Inferior parietal cortex (tissue), 1 donor: ENCODE data around the gene GPC5.
"Not testable (repeated sequence)": the region's sequence is repeated elsewhere in the genome, so short reads cannot be mapped to it uniquely, and the experiment has no call there.

Source experiments
- DNase-seq: peaks from one replicate; pipeline ENCODE4 v3.0.0-alpha.2; 2016; ENCODE audit errors: extremely low spot score

Gene GPC5

DNA sequence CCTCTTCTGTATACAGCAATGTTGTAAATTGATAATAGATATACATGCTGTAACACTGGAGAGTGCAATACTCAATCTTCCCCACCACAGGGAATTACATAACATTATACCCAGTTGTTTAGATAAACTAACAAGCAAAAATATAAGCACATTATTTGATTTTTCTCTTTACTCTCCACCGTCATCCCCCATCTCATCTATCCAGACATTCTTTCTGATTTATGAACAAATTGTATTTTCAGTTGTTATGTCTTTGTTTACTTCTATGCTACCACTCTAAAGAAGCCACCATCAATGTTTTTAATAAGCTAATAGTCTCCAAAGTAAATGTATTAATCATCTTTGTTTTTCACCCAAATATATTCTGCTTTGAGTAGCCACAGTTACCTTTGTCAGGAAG lies 1337.5 kb downstream of the GPC5 start:
- no peak for DNase-seq

DNA sequence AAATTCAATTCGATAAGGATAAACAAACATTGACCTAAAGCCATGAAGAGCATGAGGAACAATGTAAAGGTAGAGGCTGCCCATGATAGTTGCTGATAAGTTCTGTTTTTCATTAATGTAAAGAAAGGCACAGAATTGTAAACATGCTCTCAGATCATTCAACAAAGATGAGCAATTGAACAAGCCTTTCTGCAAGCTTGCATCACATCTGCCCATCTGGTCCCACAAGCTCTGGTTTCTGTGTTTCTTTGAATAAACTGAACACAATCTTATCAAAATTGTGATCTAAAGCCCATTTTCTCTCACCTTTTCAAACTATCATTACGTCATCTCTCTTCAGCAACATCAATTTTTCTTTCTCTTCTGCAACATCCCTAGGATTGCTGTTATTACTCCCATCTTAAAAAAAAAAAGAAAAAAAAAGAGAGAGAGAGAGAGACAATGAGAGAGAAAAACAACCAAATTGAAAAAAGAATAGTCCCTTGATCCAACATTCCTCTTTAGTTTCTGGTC lies 1340.9 kb downstream of the GPC5 start:
- DNase-seq, result no peak

DNA sequence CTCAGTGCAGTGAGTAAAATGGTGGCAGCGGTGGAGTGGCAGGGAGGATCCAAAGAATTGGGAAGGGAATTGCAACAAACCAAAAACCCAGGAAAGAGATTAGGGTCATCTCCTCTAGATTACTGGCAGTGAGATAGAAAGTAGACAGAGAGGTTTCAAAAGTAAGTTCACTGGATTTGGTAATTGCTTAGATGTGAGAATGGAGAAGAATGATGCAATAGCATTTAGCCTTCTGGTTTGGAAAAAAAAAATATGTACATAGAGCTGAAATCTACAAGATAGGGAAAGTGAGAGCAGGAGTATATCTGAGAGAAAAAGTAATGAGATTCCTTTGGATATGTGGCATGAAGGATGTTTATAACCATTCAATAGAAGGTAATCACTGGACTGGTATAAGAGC lies 1345.6 kb downstream of the GPC5 start:
- no peak for DNase-seq

DNA sequence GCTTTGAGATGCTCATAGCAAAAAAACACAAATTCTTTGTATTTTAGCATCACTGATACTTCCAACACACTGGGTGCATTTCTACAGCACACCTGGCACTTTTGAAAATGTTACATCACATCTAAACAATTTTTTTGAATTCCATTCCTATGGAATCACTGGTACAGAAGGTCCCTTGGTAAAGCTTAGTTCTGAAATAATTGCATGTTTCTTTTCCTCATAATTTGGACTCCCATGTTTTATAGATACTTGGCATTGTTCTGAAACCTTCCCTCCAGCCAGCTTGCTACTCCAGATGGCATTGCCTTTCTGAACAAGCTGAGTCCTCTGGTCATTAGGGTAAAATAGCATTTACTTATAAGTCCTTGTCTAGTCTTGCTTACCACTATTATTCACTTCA lies 1346.8 kb downstream of the GPC5 start:
- no peak for DNase-seq

DNA sequence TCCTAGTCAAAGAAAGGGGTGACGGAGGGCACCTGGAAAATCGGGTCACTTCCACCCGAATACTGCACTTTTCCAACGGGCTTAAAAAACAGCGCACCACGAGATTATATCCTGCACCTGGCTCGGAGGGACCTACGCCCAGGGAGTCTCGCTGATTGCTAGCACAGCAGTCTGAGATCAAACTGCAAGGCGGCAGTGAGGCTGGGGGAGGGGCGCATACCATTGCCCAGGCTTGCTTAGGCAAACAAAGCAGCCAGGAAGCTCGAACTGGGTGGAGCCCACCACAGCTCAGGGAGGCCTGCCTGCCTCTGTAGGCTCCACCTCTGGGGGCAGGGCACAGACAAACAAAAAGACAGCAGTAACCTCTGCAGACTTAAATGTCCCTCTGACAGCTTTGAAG lies 1354.3 kb downstream of the GPC5 start:
- not testable (repeated sequence) for DNase-seq

DNA sequence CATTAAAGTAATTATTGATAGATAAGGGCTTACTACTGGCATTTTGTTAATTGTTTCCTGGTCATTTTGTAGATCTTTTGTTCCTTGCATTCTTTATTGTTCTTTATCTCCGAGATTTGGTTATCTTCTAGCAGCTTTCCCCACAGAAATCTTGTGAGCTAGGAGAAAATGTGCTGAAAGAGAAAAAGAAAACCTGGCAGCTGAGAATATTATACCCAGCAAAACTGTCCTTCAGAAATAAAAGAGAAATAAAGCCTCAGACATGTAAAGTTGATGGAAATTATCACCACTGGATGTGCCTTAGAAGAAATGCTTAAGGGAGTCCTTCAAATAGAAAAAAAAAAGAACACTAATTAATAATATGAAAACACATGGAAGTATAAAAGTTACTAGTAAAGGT lies 1363.3 kb downstream of the GPC5 start:
- DNase-seq, result no peak

DNA sequence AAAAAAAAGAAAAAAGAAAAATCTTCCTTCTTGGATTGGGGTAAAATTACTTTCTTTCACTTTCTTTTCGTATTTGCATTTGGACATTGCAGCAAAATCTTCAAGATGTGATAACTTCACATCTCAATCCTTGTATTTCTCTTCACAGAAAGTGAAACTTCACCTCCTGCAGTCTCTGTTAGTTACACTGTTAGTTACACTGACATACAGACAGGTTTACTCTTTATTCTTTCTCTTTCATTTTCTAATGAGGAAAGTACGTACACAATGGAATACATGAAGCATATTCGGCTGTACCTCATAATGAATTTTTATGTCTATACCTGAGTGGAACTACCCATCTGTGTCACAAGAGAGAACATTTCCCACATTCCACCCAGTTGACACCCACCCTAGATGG lies 1369.0 kb downstream of the GPC5 start:
- DNase-seq, result no peak

DNA sequence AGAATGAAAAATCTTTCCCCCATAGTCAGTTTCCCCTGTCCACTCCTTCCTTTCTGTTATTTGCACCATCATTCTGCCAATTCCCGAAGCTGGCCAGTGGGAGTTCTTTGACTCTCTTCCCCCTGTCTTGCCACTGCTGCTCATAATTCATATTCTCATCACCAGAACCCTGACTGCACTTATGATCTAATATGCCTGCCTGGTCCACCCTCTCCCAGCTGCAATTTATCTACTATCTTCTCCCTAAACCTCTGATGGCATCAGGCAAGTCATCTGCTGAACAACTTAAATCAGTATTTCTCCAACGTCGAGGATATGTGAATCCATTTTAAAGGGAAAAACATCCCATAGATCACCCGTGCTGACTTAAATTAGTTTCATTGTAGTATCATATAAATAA lies 1370.2 kb downstream of the GPC5 start:
- DNase-seq, result no peak

DNA sequence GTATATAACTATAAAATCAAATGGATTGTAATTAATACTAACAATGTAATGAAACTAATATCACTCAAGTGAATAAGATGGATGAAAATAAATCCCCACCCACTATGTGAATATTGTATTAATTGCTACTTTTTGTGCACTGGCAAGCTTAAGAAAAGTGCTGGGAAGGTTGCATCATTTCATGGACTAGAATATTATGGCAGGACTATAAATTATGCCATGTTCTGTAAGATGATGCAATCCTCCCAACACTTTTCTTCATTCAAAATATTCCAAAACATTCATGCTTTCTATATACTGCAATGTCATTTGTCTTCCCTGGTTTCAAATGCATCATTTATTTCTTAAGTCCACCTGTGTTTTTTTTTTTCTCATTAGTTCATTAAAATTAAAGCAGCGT lies 1370.6 kb downstream of the GPC5 start:
- no peak for DNase-seq

DNA sequence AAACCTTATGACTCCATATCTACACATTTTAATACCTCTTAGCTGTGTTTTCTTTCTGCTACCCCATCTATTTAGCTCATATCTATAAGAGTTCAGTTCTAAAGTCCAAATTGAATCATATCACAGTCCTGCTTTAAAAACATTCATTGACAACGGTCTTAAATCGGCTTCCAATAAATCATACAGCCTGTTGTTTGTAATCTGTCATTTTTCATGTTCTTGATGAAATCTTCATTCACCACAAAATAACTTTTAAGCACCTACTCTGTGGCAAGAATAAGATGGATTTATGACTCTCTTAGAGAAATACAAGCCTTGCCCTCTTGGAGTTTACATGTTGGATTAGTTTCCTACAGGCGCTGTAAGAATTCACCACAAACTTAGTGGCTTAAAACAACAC lies 1377.2 kb downstream of the GPC5 start:
- DNase-seq, result no peak

DNA sequence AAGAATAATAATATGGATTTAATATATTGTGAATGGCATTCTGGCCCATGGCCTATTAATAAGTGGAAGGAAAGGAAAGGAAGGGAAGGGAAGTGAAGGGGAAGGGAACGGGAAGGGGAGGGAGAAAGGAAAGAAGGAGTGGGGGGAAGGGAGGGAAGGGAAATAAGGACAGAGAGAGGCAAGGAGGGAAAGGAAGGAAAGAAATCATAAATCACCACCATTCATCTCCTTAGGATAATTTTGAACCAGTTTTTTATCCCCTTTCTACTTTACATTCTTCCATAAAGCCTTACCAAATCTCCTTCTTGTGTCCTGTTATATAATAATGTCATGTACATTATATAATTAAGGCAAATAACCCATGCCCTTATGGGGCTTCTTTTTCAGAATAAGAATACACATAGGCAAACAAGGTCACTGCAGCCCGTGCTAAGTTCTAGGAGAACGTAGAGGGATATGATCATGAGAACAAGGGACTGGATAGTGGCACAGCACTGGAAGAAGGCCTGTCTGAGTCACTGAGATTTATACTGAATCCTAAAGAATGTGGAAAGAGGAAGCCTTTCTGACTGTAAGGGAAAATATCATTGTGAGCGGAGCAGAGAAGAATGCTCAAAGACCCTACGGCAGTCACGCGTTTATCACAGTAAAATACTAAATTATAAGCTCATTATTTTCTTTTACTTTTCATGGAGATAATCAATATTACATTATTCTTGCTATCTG lies 1383.7 kb downstream of the GPC5 start:
- DNase-seq, result no peak

DNA sequence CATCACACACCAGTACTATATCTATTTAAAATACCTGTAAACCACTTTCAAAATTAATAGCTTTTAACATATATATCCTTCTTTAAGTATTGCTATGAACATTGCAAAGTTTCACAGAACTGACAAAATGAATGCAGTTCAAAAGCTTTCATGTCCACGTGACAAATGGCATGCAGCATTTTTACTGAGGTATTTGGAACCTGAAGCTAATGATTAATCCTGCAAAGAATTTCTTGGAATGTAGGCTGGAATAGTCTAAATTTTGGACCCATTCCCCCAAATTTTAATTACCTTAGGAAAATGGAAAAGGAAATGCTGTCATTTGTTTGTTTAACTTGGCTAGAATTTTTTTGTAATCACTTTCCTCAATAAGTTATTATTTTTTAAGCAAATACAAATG lies 1404.4 kb downstream of the GPC5 start:
- no peak for DNase-seq

DNA sequence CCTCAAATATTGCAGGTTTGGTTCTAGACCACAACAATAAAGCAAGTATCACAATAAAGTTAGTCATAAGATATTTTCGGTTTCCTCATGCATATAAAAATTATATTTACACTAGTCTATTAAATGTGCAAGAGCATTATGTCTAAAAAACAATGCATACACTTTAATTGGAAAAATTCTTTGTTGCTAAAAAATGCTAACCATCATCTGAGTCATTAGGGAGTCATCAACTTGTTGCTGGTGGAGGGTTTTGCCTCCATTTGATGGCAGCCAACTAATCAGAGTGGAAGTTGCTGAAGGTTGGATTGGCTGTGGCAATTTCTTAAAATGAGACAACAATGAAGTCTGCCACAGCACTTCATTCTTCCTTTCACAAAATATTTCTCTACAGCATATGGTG lies 1405.9 kb downstream of the GPC5 start:
- DNase-seq, result no peak

DNA sequence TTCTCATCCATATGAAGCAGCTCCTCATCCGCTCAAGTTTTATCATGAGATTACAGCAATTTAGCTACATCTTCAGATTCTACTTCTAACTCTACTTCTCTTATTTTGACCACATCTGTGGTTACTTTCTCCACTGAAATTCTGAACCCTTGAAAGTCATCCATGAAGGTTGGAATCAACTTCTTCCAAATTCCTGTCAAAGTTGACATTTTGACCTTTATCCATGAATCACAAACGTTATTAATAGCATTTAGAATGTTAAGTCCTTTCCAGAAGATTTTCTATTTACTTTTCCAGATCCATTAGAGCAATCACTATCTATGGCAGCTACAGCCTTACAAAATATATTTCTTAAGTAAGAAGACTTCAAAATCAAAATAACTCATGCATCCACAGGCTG lies 1406.5 kb downstream of the GPC5 start:
- no peak for DNase-seq

DNA sequence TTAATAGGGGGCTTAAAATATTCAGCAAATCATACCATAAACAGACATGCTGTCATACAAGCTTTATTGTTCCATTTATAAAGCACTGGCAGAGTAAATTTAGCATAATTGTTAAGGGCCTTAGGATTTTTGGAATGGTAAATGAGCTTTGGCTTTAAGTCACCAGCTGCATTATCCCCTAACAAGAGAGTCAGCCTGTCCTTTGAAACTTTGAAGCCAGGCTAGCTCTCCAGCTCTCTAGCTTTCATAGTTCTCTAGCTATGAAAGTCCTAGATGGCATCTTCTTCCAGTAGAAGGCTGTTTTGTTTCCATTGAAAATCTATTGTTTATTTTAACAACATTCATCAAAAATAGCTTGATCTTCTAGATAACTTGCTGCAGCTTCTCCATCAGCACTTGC lies 1407.3 kb downstream of the GPC5 start:
- no peak for DNase-seq

DNA sequence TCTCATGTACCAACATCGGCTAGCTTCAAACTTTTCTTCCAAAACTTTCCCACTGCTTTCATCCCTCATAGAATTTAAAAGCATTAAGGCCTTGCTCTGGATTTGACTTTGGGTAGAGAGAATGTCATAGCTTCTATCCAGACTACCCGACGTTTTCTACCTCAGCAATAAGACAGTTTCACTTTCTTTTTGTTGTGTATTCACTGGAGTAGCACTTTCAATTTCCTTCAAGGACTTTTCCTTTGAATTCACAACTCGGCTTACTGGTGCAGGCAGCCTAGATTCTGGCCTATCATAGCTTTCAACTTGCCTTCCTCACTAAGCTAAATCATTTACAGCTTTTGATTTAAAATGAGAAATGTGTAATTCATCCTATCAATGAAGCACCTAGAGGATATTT lies 1407.8 kb downstream of the GPC5 start:
- DNase-seq, result no peak

DNA sequence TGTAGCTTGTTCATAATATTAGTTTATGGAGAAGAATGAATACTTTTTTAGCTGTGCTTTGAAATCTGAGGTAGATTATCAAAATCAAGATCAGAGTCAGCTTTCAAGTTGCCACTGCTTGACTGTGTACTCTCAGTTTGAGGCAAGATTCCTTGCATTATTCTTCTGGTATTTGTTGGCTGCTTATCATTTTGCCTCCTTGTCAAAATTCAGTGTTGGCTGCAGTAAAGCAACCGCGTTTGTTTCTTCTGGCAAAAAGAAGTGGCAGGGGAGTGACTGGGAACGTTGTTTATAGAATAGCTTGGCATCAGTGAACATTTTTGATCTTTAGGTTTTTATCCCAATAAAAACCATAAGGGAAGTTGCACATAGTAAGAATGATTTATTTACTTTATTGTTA lies 1408.9 kb downstream of the GPC5 start:
- DNase-seq, result no peak

DNA sequence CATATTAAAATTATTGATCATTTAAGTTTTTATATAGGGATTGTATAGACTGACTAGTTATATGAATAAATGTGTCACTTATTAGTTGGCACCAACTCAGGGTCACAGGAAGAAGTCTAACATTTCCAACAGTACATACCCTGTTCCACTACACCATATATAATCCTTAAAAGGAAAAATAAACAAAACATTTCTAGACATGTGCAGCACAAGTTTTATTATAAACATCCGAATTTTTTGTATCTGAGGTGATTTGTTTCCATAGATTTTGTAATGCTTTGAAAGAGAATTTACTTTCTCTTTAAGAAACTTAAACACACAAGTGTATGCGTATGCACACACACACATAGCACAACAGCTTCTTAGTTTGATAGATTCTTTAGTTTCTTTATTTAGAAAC lies 1409.5 kb downstream of the GPC5 start:
- DNase-seq, result no peak

DNA sequence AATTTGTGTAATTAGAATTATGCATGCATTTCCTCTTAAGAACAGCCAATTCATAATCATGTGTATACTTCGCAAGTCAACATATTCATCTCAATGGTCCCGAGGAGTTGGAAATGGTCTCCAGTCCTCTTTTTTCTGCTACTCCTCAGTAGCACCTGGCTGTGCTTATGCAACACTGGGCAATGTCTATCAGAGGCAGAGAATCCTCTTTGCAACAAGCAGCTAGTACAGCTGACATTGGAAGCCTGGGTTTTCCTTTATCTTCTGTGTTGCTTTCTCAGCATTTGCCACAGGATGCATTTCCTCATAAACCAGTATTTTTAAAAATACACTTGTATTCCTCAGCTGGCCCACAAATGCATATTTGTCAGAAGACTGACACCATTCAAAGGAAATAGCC lies 1422.9 kb downstream of the GPC5 start:
- no peak for DNase-seq

DNA sequence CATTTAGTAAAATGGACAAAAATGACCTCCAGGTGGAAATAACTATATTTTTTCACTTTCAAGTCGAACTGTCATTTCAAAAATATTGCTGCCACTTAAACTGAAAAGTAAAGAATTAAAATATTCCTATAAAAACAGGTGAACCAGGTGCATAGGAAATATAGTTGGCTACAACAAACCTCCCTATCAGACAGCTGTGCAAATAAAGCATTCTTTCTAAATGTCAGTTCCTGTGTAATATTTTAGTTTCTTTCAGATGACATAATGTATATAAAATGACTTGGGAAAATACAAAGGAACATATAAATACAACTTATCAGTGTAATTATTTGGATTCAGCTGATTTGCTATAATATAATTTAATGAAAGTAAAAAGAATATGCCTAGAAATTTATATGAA lies 1424.6 kb downstream of the GPC5 start:
- DNase-seq, result no peak

DNA sequence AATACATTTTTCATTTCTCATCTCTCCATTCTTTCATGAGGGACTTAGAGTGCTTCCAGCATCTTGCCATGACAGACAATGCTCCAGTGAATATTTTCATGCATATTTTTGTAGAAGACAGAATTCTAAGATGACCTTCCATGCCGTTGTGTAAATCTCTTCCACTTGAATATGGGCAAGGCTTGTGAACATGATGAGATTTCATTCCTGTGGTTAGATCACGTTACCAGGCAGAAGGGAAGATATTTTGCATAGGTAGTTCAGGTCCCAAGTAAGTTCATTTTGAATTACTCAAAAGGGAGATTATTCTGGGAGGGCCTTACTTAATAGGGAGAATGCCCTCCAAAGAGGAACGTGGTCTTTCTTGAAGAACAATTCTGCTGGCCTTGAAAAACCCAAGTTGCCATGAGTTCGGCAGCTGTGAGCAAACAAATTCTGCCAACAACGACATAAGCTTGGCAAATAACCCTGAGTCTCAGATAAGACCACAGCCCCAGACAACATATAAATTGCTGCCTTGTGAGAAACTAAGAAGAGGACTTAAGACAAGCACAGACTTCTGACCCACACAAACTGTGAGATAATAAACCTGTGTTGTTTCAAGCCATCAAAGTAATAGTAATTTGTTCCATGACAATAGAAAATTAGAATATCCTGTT lies 1427.6 kb downstream of the GPC5 start:
- no peak for DNase-seq

DNA sequence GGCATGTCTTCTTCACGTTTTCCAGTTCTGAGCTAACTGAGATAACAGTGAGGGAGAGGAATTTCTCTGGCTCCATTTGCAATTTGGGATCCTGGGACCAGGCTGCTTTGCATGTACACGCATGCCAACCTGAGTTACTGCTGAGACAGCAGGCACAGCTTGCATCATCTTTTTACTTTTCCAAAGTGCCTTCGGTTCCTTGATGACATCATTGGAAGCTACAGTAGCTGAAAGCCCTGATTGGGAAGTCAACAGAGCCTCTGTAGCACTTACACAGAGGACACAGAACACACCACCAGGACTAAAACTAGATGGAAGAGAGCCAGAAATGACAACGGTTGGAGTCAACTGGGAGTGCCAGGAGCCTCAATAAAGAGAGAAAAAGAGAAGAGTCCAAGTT lies 1429.1 kb downstream of the GPC5 start:
- no peak for DNase-seq

DNA sequence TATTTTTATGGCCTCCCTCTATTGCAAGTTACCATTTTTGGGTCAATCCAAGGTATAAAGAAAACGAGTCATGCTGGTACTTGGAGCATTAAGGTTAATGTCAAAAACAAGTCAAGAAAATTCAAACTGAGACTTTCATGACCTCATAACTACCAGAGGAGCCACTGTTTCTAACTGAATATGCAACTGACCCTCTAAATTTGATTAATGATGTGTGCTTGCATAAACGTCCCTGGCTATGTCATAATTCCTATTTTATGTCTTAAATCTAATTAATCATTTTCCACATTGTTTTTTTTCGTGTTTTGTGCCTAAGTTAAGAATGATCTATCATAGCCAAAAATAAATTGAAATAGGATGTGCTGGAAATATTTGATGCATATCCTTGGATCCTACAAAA lies 1431.5 kb downstream of the GPC5 start:
- DNase-seq, result no peak

DNA sequence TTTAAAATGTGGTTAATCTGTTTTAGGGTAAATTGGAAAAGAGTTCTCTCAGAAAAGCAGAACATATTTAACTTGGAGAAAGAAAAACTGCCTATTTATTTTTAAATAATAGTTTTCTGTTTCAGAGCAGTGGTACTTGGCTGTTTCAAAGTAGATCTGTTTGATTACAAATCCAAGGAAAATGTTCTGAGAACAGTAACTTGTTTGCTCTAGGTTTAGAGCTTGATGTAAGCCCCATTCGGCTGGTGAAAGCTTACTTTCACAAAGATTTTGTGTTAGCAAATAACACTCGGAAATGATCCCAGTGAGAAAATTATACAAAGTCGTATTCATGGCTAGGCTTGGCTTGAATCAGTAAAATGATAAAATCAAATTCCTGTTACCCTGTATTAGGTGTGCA lies 1432.4 kb downstream of the GPC5 start:
- DNase-seq, result peak; percentile 7
